Caco-2 (cell line): ENCODE measurements around the gene EPSTI1. TPM values are rescaled to one million over a fixed set of nuclear protein-coding genes. Genes with fewer than 3 reads are reported as not detected.

Experiments
- BruUV-seq: library from RNA; stranded (reverse); fragments of 400-500 nt; replicated peaks from 2 replicates; lab custom pipeline; 2021; lab: Mats Ljungman, UMichigan
- CTCF ChIA-PET: fragments of 300-600 bp; sonication (Branson Sonifier 250); formaldehyde crosslinking; loops from one replicate; lab custom pipeline; 2022; ENCODE audit warnings: antibody characterized with exemption; lab: Charles Lee
- POLR2A ChIA-PET: fragments of 300-600 bp; sonication (Branson Sonifier 250); formaldehyde crosslinking; loops from one replicate; lab custom pipeline; 2022; ENCODE audit warnings: antibody characterized with exemption; lab: Charles Lee
- DNase-seq, 2 experiments: peaks; one replicate each; pipeline versions ENCODE4 v3.0.0 to v3.0.0-alpha.2; 2020 to 2022
- H3K27me3 ChIP-seq: replicated peaks from 2 replicates; pipeline ENCODE4 v1.6.0; 2011; ENCODE audit warnings: low read length; ENCODE audit not compliant: control insufficient read depth, insufficient read depth
- H3K36me3 ChIP-seq: 2 replicates; pipeline ENCODE4 v1.5.1; 2011; ENCODE audit warnings: low read length; ENCODE audit not compliant: control insufficient read depth, insufficient read depth
- H3K4me1 ChIP-seq: fragments of 250-450 bp; sonication (Bioruptor Pico); 2 replicates; pipeline ENCODE4 v1.5.1; 2020; ENCODE audit warnings: mild to moderate bottlenecking
- H3K4me3 ChIP-seq: 2 replicates; pipeline ENCODE4 v1.5.1; 2011; ENCODE audit warnings: low read depth, mild to moderate bottlenecking, control low read depth, low read length
- H3K9me3 ChIP-seq: fragments of 250-450 bp; sonication (Bioruptor Pico); 2 replicates; pipeline ENCODE4 v1.5.1; 2020; ENCODE audit warnings: mild to moderate bottlenecking, moderate library complexity
- H3K27ac Mint-ChIP-seq: one replicate; pipeline ENCODE4 v1.8.0; 2022; ENCODE audit warnings: mixed read lengths; ENCODE audit not compliant: unreplicated experiment
- H3K27me3 Mint-ChIP-seq: one replicate; pipeline ENCODE4 v1.8.0; 2022; ENCODE audit warnings: mixed read lengths; ENCODE audit not compliant: insufficient read depth, unreplicated experiment
- H3K36me3 Mint-ChIP-seq: one replicate; pipeline ENCODE4 v1.8.0; 2022; ENCODE audit warnings: mild to moderate bottlenecking, mixed read lengths; ENCODE audit not compliant: insufficient read depth, unreplicated experiment
- H3K4me1 Mint-ChIP-seq: one replicate; pipeline ENCODE4 v1.8.0; 2022; ENCODE audit warnings: low read depth, mixed read lengths; ENCODE audit not compliant: unreplicated experiment
- H3K4me3 Mint-ChIP-seq: one replicate; pipeline ENCODE4 v1.8.0; 2022; ENCODE audit warnings: mild to moderate bottlenecking, moderate library complexity, mixed read lengths; ENCODE audit not compliant: unreplicated experiment
- H3K9me3 Mint-ChIP-seq: one replicate; pipeline ENCODE4 v1.8.0; 2022; ENCODE audit warnings: mixed read lengths; ENCODE audit not compliant: unreplicated experiment
- CTCF ChIP-seq, 2 experiments: fragments of 200-600 bp in 1 of 2; IDR thresholded peaks; 1 replicate in 1 of 2; 2 replicates in 1 of 2; pipeline versions ENCODE4 v1.5.1 to v1.8.0; 2011 to 2022; ENCODE audit warnings: antibody characterized with exemption in 1 of 2, control low read depth in 1 of 2, inconsistent platforms in 1 of 2, low read depth in 1 of 2, low read length in 1 of 2, mild to moderate bottlenecking in 1 of 2, moderate library complexity in 1 of 2; ENCODE audit not compliant: insufficient read depth in 1 of 2, severe bottlenecking in 1 of 2, unreplicated experiment in 1 of 2
- intact Hi-C: fragments of 100-400 bp; cut with micrococcal nuclease; formaldehyde crosslinking; loops from one replicate; pipeline ENCODE4 v1.10.0; 2022; ENCODE audit not compliant: unreplicated experiment
- total RNA-seq: library from RNA; stranded (reverse); gene quantifications from 2 replicates; pipeline ENCODE4 v1.2.3, GENCODE V29; 2022

EPSTI1 gene
- total RNA-seq, 1 experiment from 2014 or later = 86.5 TPM

- BruUV-seq = no TSS peak
- ChIA-PET POLR2A (interaction anchor here (0.6 to 1.4 kb wide), 3 partner anchors 22 to 104 kb away, joined by 4 to 7 read pairs (median 4); partner anchors contain the start of gene EPSTI1), CTCF (interaction anchor here (0.6 to 2.0 kb wide), 7 partner anchors 9 to 143 kb away, joined by 3 to 18 read pairs (median 4); partner anchors contain the start of gene EPSTI1)
- H3K36me3 ChIP-seq = no peaks in the 10 kb centered on the region
- H3K36me3 Mint-ChIP-seq = peaks cover 50% of the 10 kb centered on the region
- H3K4me3 ChIP-seq = no peak overlapping the region
- DNase-seq = peak; percentile 83 to 91
- H3K4me1 ChIP-seq = peaks cover 77% of the 10 kb centered on the region
- H3K4me3 Mint-ChIP-seq = peak overlapping the region; percentile 4
- H3K27ac Mint-ChIP-seq = peak overlapping the region; percentile 34
- H3K9me3 ChIP-seq = no peaks in the 10 kb centered on the region
- no peaks in the 10 kb centered on the region for H3K27me3 Mint-ChIP-seq
- peak; percentile 82 to 94 for TF ChIP-seq CTCF (IDR thresholded peaks at IDR 0.05; ENCODE audit: insufficient read depth in 1 of 2, low read depth in 1 of 2, low read length in 1 of 2, severe bottlenecking in 1 of 2, unreplicated experiment in 1 of 2)
- no peaks in the 10 kb centered on the region for H3K27me3 ChIP-seq
- peaks cover 49% of the 10 kb centered on the region for H3K4me1 Mint-ChIP-seq
- intact Hi-C loops = loop anchor here (2.0 to 5.0 kb wide), 9 partner anchors 13 to 835 kb away; partner anchors contain the start of genes DNAJC15 and EPSTI1
- no peaks in the 10 kb centered on the region for H3K9me3 Mint-ChIP-seq
Measured at GRCh38 chr13:42969565-42970172, 22.4 kb downstream of the EPSTI1 start.

GRCh38 chr13:42968906-42969305, 23.1 kb downstream of the EPSTI1 start:
- Mint-ChIP-seq H3K9me3 (no peaks in the 10 kb centered on the region), H3K36me3 (peaks cover 48% of the 10 kb centered on the region), H3K4me1 (peaks cover 47% of the 10 kb centered on the region), H3K4me3 (peak overlapping the region; percentile 11), H3K27ac (no peak overlapping the region), H3K27me3 (no peaks in the 10 kb centered on the region)
- ChIA-PET CTCF (interaction anchor here (0.6 to 2.0 kb wide), 13 partner anchors 13 to 835 kb away, joined by 3 to 18 read pairs (median 4); partner anchors contain the start of genes DNAJC15 and EPSTI1), POLR2A (interaction anchor here (0.6 to 1.4 kb wide), 5 partner anchors 10 to 105 kb away, joined by 3 to 7 read pairs (median 4); partner anchors contain the start of gene EPSTI1)
- H3K9me3 ChIP-seq = no peaks in the 10 kb centered on the region
- peak; percentile 86 to 87 for DNase-seq
- intact Hi-C loops = loop anchor here (2.0 kb wide), 4 partner anchors 14 to 164 kb away; partner anchors contain the start of gene EPSTI1
- peaks cover 75% of the 10 kb centered on the region for H3K4me1 ChIP-seq
- H3K4me3 ChIP-seq = no peak overlapping the region
- no peaks in the 10 kb centered on the region for H3K36me3 ChIP-seq
- BruUV-seq = no TSS peak
- peak in 1 of 2 experiments; percentile 1 for TF ChIP-seq CTCF (IDR thresholded peaks at IDR 0.05; ENCODE audit: insufficient read depth in 1 of 2, low read depth in 1 of 2, low read length in 1 of 2, severe bottlenecking in 1 of 2, unreplicated experiment in 1 of 2)
- no peaks in the 10 kb centered on the region for H3K27me3 ChIP-seq

GRCh38 chr13:42967660-42968059, 24.4 kb downstream of the EPSTI1 start:
- H3K27ac Mint-ChIP-seq = peak overlapping the region; percentile 68
- Histone ChIP-seq H3K9me3 (no peaks in the 10 kb centered on the region), H3K4me1 (peaks cover 62% of the 10 kb centered on the region), H3K4me3 (no peak overlapping the region), H3K27me3 (no peaks in the 10 kb centered on the region), H3K36me3 (no peaks in the 10 kb centered on the region)
- ChIA-PET CTCF (interaction anchor here (0.7 to 1.4 kb wide), 2 partner anchors 21 to 30 kb away, joined by 5 to 11 read pairs; no protein-coding TSS in a partner anchor), POLR2A (interaction anchor here (0.6 kb wide), 1 partner anchor 94 kb away, joined by 3 read pairs; no protein-coding TSS in a partner anchor)
- intact Hi-C loops = loop anchor here (2.0 kb wide), 4 partner anchors 15 to 165 kb away; partner anchors contain the start of gene EPSTI1
- no peaks in the 10 kb centered on the region for H3K9me3 Mint-ChIP-seq
- no peak for DNase-seq
- H3K27me3 Mint-ChIP-seq = no peaks in the 10 kb centered on the region
- BruUV-seq = no TSS peak
- peaks cover 57% of the 10 kb centered on the region for H3K36me3 Mint-ChIP-seq
- H3K4me3 Mint-ChIP-seq = no peak overlapping the region
- TF ChIP-seq CTCF (IDR thresholded peaks at IDR 0.05; ENCODE audit: insufficient read depth in 1 of 2, low read depth in 1 of 2, low read length in 1 of 2, severe bottlenecking in 1 of 2, unreplicated experiment in 1 of 2) = no peak
- H3K4me1 Mint-ChIP-seq = peaks cover 47% of the 10 kb centered on the region
